Smooth muscle cell (in vitro differentiated cells): ENCODE results near the gene PKD2. TPM values are rescaled to one million over a fixed set of nuclear protein-coding genes. Genes with fewer than 3 reads are reported as not detected.

ENCODE experiments used
- DNase-seq: peaks from one replicate; lab custom pipeline; 2025; ENCODE audit not compliant: unreplicated experiment; lab: John Stamatoyannopoulos, UW
- H2AFZ ChIP-seq: fragments of 200-600 bp; sonication (generic); 2 replicates; pipeline ENCODE4 v1.6.0; 2016; ENCODE audit warnings: antibody characterized with exemption, low read depth, mild to moderate bottlenecking
- H3F3A ChIP-seq: fragments of 200-600 bp; sonication (generic); 2 replicates; pipeline ENCODE4 v1.6.0; 2017; ENCODE audit warnings: antibody characterized with exemption, low read depth
- H3K27ac ChIP-seq: fragments of 200-600 bp; sonication (generic); 2 replicates; pipeline ENCODE4 v1.5.1; 2016; ENCODE audit warnings: low read depth, mild to moderate bottlenecking
- H3K27me3 ChIP-seq: fragments of 200-600 bp; sonication (generic); 2 replicates; pipeline ENCODE4 v1.6.1; 2016; ENCODE audit warnings: low read depth, mild to moderate bottlenecking
- H3K36me3 ChIP-seq: fragments of 200-600 bp; sonication (generic); 2 replicates; pipeline ENCODE4 v1.5.1; 2016; ENCODE audit warnings: low read depth
- H3K4me1 ChIP-seq: fragments of 200-600 bp; sonication (generic); 2 replicates; pipeline ENCODE4 v1.5.1; 2016; ENCODE audit warnings: low read depth
- H3K4me2 ChIP-seq: fragments of 200-600 bp; sonication (generic); 2 replicates; pipeline ENCODE4 v1.6.0; 2016; ENCODE audit warnings: mild to moderate bottlenecking
- H3K4me3 ChIP-seq: fragments of 200-600 bp; sonication (generic); 2 replicates; pipeline ENCODE4 v1.5.1; 2016; ENCODE audit warnings: mild to moderate bottlenecking
- H3K79me2 ChIP-seq: fragments of 200-600 bp; sonication (generic); 2 replicates; pipeline ENCODE4 v1.6.0; 2016; ENCODE audit warnings: low read depth, mild to moderate bottlenecking
- H3K9ac ChIP-seq: fragments of 200-600 bp; sonication (generic); 2 replicates; pipeline ENCODE4 v1.6.0; 2016; ENCODE audit warnings: low read depth
- H3K9me3 ChIP-seq: fragments of 200-600 bp; sonication (generic); replicated peaks from 2 replicates; pipeline ENCODE4 v1.5.1; 2016; ENCODE audit warnings: low read depth
- H4K20me1 ChIP-seq: fragments of 200-600 bp; sonication (generic); 2 replicates; pipeline ENCODE4 v1.6.0; 2016; ENCODE audit warnings: low read depth
- CTCF ChIP-seq: fragments of 200-600 bp; sonication (generic); IDR thresholded peaks from 2 replicates; pipeline ENCODE4 v1.5.1; 2017; ENCODE audit warnings: borderline replicate concordance, mild to moderate bottlenecking, antibody characterized with exemption; ENCODE audit not compliant: insufficient read depth, poor library complexity, severe bottlenecking
- WGBS: methylation state at CpG from one replicate; pipeline ENCODE4 v1.1.7; 2016; ENCODE audit warnings: low lambda C conversion rate; 5-methylcytosine and 5-hydroxymethylcytosine counted together
- polyA plus RNA-seq: library from polyadenylated mRNA; unstranded; fragments of >200 nt; fragmentation: Nextera tagmentation; extraction: Ambion mirVana; gene quantifications from 2 replicates; pipeline ENCODE4 v1.2.1, GENCODE V29; 2016
- total RNA-seq: library from RNA; depleted of rRNA; stranded (reverse); fragments of >200 nt; gene quantifications from 2 replicates; pipeline ENCODE4 v1.2.3, GENCODE V29; 2014

Gene PKD2
- total and polyA plus RNA-seq, 2 experiments from 2014 or later: 19.8 to 41.4 TPM

GRCh38 chr4:88108747-88109122 lies 101.3 kb downstream of the PKD2 start:
- H3K9ac ChIP-seq: no peak overlapping the region
- H3K4me2 ChIP-seq: no peak overlapping the region
- no peaks in the 10 kb centered on the region for H3K9me3 ChIP-seq
- H3K79me2 ChIP-seq: no peaks in the 10 kb centered on the region
- no peak for TF ChIP-seq CTCF
- no peaks in the 10 kb centered on the region for H3K36me3 ChIP-seq
- H3F3A ChIP-seq: no peaks in the 10 kb centered on the region
- H3K4me1 ChIP-seq: no peaks in the 10 kb centered on the region
- no peak overlapping the region for H2AFZ ChIP-seq
- no peak overlapping the region for H3K4me3 ChIP-seq
- no peaks in the 10 kb centered on the region for H3K27me3 ChIP-seq
- H3K27ac ChIP-seq: no peak overlapping the region
- no peaks in the 10 kb centered on the region for H4K20me1 ChIP-seq
- no peak for DNase-seq
- WGBS: 97% methylated on average over 5 of the region's 5 CpGs

GRCh38 chr4:88109123-88109881 lies 101.9 kb downstream of the PKD2 start:
- Histone ChIP-seq H3K79me2 (no peaks in the 10 kb centered on the region), H3K9ac (no peak overlapping the region), H3K36me3 (no peaks in the 10 kb centered on the region), H3K4me2 (no peak overlapping the region), H2AFZ (no peak overlapping the region), H3K9me3 (no peaks in the 10 kb centered on the region), H3K27ac (no peak overlapping the region), H3K27me3 (no peaks in the 10 kb centered on the region), H3F3A (no peaks in the 10 kb centered on the region), H3K4me1 (no peaks in the 10 kb centered on the region), H4K20me1 (no peaks in the 10 kb centered on the region), H3K4me3 (no peak overlapping the region)
- no peak for TF ChIP-seq CTCF
- no peak for DNase-seq
- 85% methylated on average over 5 of the region's 5 CpGs for WGBS

GRCh38 chr4:88110826-88111225 lies 103.4 kb downstream of the PKD2 start:
- 87% methylated on average over 2 of the region's 2 CpGs for WGBS
- no peaks in the 10 kb centered on the region for H3K79me2 ChIP-seq
- no peaks in the 10 kb centered on the region for H3F3A ChIP-seq
- no peaks in the 10 kb centered on the region for H3K36me3 ChIP-seq
- TF ChIP-seq CTCF: no peak
- H4K20me1 ChIP-seq: no peaks in the 10 kb centered on the region
- H3K27ac ChIP-seq: no peak overlapping the region
- no peak for DNase-seq
- H3K9me3 ChIP-seq: no peaks in the 10 kb centered on the region
- H3K4me3 ChIP-seq: no peak overlapping the region
- H3K27me3 ChIP-seq: no peaks in the 10 kb centered on the region
- H2AFZ ChIP-seq: no peak overlapping the region
- no peak overlapping the region for H3K4me2 ChIP-seq
- H3K9ac ChIP-seq: no peak overlapping the region
- H3K4me1 ChIP-seq: no peaks in the 10 kb centered on the region

GRCh38 chr4:88112856-88113255 lies 105.4 kb downstream of the PKD2 start:
- no peak for DNase-seq
- no peak overlapping the region for H3K4me3 ChIP-seq
- H3K79me2 ChIP-seq: no peaks in the 10 kb centered on the region
- no peaks in the 10 kb centered on the region for H3K27me3 ChIP-seq
- H3K27ac ChIP-seq: no peak overlapping the region
- H2AFZ ChIP-seq: no peak overlapping the region
- H3K9ac ChIP-seq: no peak overlapping the region
- H3K4me2 ChIP-seq: no peak overlapping the region
- H3F3A ChIP-seq: no peaks in the 10 kb centered on the region
- H4K20me1 ChIP-seq: no peaks in the 10 kb centered on the region
- TF ChIP-seq CTCF: no peak
- 96% methylated on average over 5 of the region's 5 CpGs for whole genome bisulfite sequencing
- H3K36me3 ChIP-seq: no peaks in the 10 kb centered on the region
- H3K4me1 ChIP-seq: no peaks in the 10 kb centered on the region
- no peaks in the 10 kb centered on the region for H3K9me3 ChIP-seq
